ENCODE data around the gene RPS6KA2. TPM values are rescaled to one million over a fixed set of nuclear protein-coding genes. Genes with fewer than 3 reads are reported as not detected.

RPS6KA2 gene
- total and polyA plus RNA-seq, 2 donors (not counting 3 experiments of a cell fraction or from before 2014, with no cell fraction given): 54.5 to 75.8 TPM

DNA sequence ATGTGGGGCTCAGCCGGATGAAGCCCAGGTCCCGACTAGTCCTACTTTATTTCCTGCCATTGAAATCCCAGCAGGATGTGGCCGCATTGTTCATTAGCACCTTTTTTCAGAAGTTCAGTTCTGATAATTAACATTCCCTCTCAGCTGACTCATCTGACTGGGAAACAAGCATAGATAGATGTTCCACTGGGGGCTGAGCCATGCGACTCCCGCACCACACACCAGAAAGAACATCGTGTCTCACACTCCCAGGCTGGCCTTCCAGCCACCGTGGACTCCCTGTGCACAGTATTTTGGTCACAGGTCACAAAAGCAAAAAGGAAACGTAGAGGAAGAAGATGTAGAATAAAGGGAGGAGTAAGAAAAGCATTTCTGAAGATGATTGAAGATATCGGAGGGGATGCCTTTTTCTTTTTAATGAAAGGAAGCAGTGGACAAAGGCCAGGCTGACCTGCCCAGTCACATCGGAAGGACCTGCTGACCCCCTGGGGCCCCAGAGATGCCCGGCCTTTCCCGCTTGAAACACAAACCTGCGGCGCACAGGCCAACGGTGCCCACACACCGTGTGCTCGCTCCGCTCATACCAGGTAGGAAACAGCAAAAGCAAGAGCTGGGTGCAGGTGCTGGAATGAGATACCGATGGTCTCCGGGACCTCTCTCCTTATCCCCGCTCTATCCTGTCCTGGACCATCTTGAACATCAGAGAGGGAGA lies 11.8 kb downstream of the RPS6KA2 start:
- Histone ChIP-seq H3K4me3 (replicated peaks in 1 of 3; ENCODE audit: insufficient read depth in 1 of 3, low read depth in 1 of 3, low read length in 3 of 3) (no peak overlapping the region), H3K9me1 (replicated peaks; ENCODE audit: control insufficient read depth, extremely low read depth, insufficient read depth, low read length) (no peaks in the 10 kb centered on the region), H3K79me2 (ENCODE audit: control insufficient read depth, insufficient read depth, low read length) (peaks cover 32% of the 10 kb centered on the region), H4K20me1 (replicated peaks; ENCODE audit: control insufficient read depth, extremely low read depth, insufficient read depth, low read length) (no peaks in the 10 kb centered on the region), H3K27ac (ENCODE audit: insufficient read depth, low read depth, low read length) (peak overlapping the region; percentile 58), H3K36me3 (ENCODE audit: control insufficient read depth in 2 of 2, extremely low read depth in 1 of 2, insufficient read depth in 2 of 2, low read length in 2 of 2) (peaks cover 0 to 10% of the 10 kb centered on the region in 2 experiments), H3K9ac (replicated peaks; ENCODE audit: extremely low read depth, insufficient read depth, low read length) (peak overlapping the region; percentile 29), H2AFZ (ENCODE audit: low read depth, low read length) (no peak overlapping the region), H3K4me1 (ENCODE audit: control insufficient read depth, extremely low read depth, insufficient read depth, low read length) (peaks cover 40% of the 10 kb centered on the region), H3K27me3 (ENCODE audit: control insufficient read depth in 2 of 2, insufficient read depth in 2 of 2, low read length in 2 of 2) (no peaks in the 10 kb centered on the region), H3K9me3 (replicated peaks; ENCODE audit: control insufficient read depth, insufficient read depth, low read length) (no peaks in the 10 kb centered on the region), H3K4me2 (ENCODE audit: insufficient read depth, low read length) (peak overlapping the region; percentile 9)
- intact Hi-C loops (cut with micrococcal nuclease) (loop anchor here (1.0 kb wide), 3 partner anchors 12 to 58 kb away; partner anchors contain the start of gene RPS6KA2), dilution Hi-C loops (cut with MboI; ENCODE audit: extremely low pct_ligation_motif_present, low sequenced_read_pairs) (no loop called here)
- DNase-seq (ENCODE audit: low read depth, low spot score) (peak; percentile 86), FAIRE-seq (peak; percentile 97)
- TF ChIP-seq, protein P1, sequence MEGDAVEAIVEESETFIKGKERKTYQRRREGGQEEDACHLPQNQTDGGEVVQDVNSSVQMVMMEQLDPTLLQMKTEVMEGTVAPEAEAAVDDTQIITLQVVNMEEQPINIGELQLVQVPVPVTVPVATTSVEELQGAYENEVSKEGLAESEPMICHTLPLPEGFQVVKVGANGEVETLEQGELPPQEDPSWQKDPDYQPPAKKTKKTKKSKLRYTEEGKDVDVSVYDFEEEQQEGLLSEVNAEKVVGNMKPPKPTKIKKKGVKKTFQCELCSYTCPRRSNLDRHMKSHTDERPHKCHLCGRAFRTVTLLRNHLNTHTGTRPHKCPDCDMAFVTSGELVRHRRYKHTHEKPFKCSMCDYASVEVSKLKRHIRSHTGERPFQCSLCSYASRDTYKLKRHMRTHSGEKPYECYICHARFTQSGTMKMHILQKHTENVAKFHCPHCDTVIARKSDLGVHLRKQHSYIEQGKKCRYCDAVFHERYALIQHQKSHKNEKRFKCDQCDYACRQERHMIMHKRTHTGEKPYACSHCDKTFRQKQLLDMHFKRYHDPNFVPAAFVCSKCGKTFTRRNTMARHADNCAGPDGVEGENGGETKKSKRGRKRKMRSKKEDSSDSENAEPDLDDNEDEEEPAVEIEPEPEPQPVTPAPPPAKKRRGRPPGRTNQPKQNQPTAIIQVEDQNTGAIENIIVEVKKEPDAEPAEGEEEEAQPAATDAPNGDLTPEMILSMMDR (IDR thresholded peaks at IDR 0.05; ENCODE audit: extremely low read depth in 1 of 2, insufficient read depth in 1 of 2, low read depth in 1 of 2, low read length in 2 of 2): no peak
- TF ChIP-seq MAX (IDR thresholded peaks at IDR 0.05; ENCODE audit: insufficient read depth, insufficient read length) (no peak), JUN (IDR thresholded peaks at IDR 0.05; ENCODE audit: borderline replicate concordance, insufficient read depth, insufficient read length, low read depth) (peak; percentile 74), POLR2AphosphoS5 (IDR thresholded peaks at IDR 0.05; ENCODE audit: insufficient read depth, low read depth, low read length) (peak; percentile 54), EZH2 (IDR thresholded peaks at IDR 0.05; ENCODE audit: borderline replicate concordance, low read depth, low read length, severe bottlenecking) (no peak), MYC (IDR thresholded peaks at IDR 0.05; ENCODE audit: low read depth, low read length) (no peak), GATA2 (IDR thresholded peaks at IDR 0.05; ENCODE audit: insufficient read depth, insufficient read length, low read depth, low read length) (peak; percentile 76), FOS (IDR thresholded peaks at IDR 0.05; ENCODE audit: borderline replicate concordance, insufficient read depth, low read length) (peak; percentile 94), POLR2A (IDR thresholded peaks at IDR 0.05; ENCODE audit: low read depth, low read length) (no peak)
- POLR2A ChIA-PET: no interaction called here
- BruUV-seq (replicated peaks): no TSS peak
- CTCF ChIA-PET: interaction anchor here (1.9 kb wide), 1 partner anchor 12 kb away, joined by 7 read pairs; the partner anchor contains the start of gene RPS6KA2

Data from endothelial cell of umbilical vein (primary cell).